ENCODE data around the gene ANO1. TPM values are rescaled to one million over a fixed set of nuclear protein-coding genes. Genes with fewer than 3 reads are reported as not detected.
A peak's percentile ranks its signal among the peaks of the same experiment; 100 is the strongest.

Gene ANO1
- polyA plus RNA-seq, 1 of the 3 experiments (the other 2 are of a cell fraction): not detected

- no peaks in the 10 kb centered on the region for H3K79me2 ChIP-seq (ENCODE audit: insufficient read depth)
- no peak overlapping the region for H3K27ac ChIP-seq (ENCODE audit: low read depth in 2 of 2, low read length in 1 of 2)
- H3K9me2 ChIP-seq: no peaks in the 10 kb centered on the region
- no peaks in the 10 kb centered on the region; the same call in 1 of the 2 replicates for H3K27me3 ChIP-seq (ENCODE audit: insufficient read depth)
- H3K4me2 ChIP-seq: no peak overlapping the region
- no peaks in the 10 kb centered on the region for H3K9me3 ChIP-seq
- H3K36me3 ChIP-seq (replicated peaks in 1 of 2; ENCODE audit: control insufficient read depth in 1 of 2, insufficient read depth in 2 of 2, low read length in 1 of 2): no peaks in the 10 kb centered on the region
- H2AFZ ChIP-seq (ENCODE audit: low read depth): no peak overlapping the region
- no peak overlapping the region for H3K4me3 ChIP-seq (ENCODE audit: low read depth in 2 of 2, low read length in 1 of 2)
- H3F3A ChIP-seq (replicated peaks; ENCODE audit: insufficient read depth): no peaks in the 10 kb centered on the region
- no peaks in the 10 kb centered on the region for H4K20me1 ChIP-seq (ENCODE audit: insufficient read depth)
- WGBS (ENCODE audit: low lambda C conversion rate): 59% methylated on average over 8 of the region's 13 CpGs
- DNase-seq: peak; percentile 13
- no peak overlapping the region for H3K9ac ChIP-seq
- TF ChIP-seq TEAD4 (IDR thresholded peaks at IDR 0.05; ENCODE audit: borderline replicate concordance, insufficient read depth) (no peak), FOSL2 (IDR thresholded peaks at IDR 0.05; ENCODE audit: borderline replicate concordance, low read depth) (no peak), REST (IDR thresholded peaks at IDR 0.05; ENCODE audit: low read depth, low read length) (no peak), PBX3 (IDR thresholded peaks at IDR 0.05) (no peak), MEF2A (IDR thresholded peaks at IDR 0.05; ENCODE audit: borderline replicate concordance, low read depth) (no peak), EP300 (IDR thresholded peaks at IDR 0.05; ENCODE audit: borderline replicate concordance in 1 of 2, low read depth in 1 of 2, low read length in 1 of 2) (no peak), FOXM1 (IDR thresholded peaks at IDR 0.05; ENCODE audit: low read depth) (no peak), RAD21 (IDR thresholded peaks at IDR 0.05; ENCODE audit: low read length) (no peak), NFIC (IDR thresholded peaks at IDR 0.05; ENCODE audit: borderline replicate concordance) (no peak), TAF1 (IDR thresholded peaks at IDR 0.05; ENCODE audit: borderline replicate concordance, low read depth, low read length) (no peak), RXRA (IDR thresholded peaks at IDR 0.05; ENCODE audit: borderline replicate concordance, low read depth) (no peak), SIN3A (IDR thresholded peaks at IDR 0.05; ENCODE audit: borderline replicate concordance, low read depth, low read length) (no peak)
- ChIA-PET CTCF (no interaction called here), POLR2A (no interaction called here)
- H3K4me1 ChIP-seq (ENCODE audit: control insufficient read depth in 1 of 2, insufficient read depth in 2 of 2, low read depth in 1 of 2, low read length in 1 of 2): peaks cover 0 to 5% of the 10 kb centered on the region in 2 experiments; a peak in 1 of 4 replicates
Measured at GRCh38 chr11:70066628-70067027, 11.5 kb upstream of the ANO1 start.

- no peak overlapping the region for H3K4me3 ChIP-seq (ENCODE audit: low read depth in 2 of 2, low read length in 1 of 2)
- no peaks in the 10 kb centered on the region for H4K20me1 ChIP-seq (ENCODE audit: insufficient read depth)
- ChIA-PET CTCF (interaction anchor here (1.1 kb wide), 1 partner anchor 129 kb away, joined by 3 read pairs; no protein-coding TSS in a partner anchor), POLR2A (no interaction called here)
- H3K9me3 ChIP-seq: no peaks in the 10 kb centered on the region
- DNase-seq: peak; percentile 10
- H3K4me1 ChIP-seq (ENCODE audit: control insufficient read depth in 1 of 2, insufficient read depth in 2 of 2, low read depth in 1 of 2, low read length in 1 of 2): peaks cover 0 to 5% of the 10 kb centered on the region in 2 experiments; a peak in 1 of 4 replicates
- TF ChIP-seq SIN3A (IDR thresholded peaks at IDR 0.05; ENCODE audit: borderline replicate concordance, low read depth, low read length) (no peak), MAX (IDR thresholded peaks at IDR 0.05; ENCODE audit: low read depth) (no peak)
- no peaks in the 10 kb centered on the region for H3K79me2 ChIP-seq (ENCODE audit: insufficient read depth)
- no peak overlapping the region for H3K27ac ChIP-seq (ENCODE audit: low read depth in 2 of 2, low read length in 1 of 2)
- no peaks in the 10 kb centered on the region for H3F3A ChIP-seq (replicated peaks; ENCODE audit: insufficient read depth)
- 61% methylated on average over 8 of the region's 8 CpGs for WGBS (ENCODE audit: low lambda C conversion rate)
- H3K4me2 ChIP-seq: no peak overlapping the region
- no peak overlapping the region for H3K9ac ChIP-seq
- no peaks in the 10 kb centered on the region for H3K9me2 ChIP-seq
- no peak overlapping the region for H2AFZ ChIP-seq (ENCODE audit: low read depth)
- no peaks in the 10 kb centered on the region; the same call in 1 of the 2 replicates for H3K27me3 ChIP-seq (ENCODE audit: insufficient read depth)
- no peaks in the 10 kb centered on the region for H3K36me3 ChIP-seq (replicated peaks in 1 of 2; ENCODE audit: control insufficient read depth in 1 of 2, insufficient read depth in 2 of 2, low read length in 1 of 2)
Measured at GRCh38 chr11:70067036-70067435, 11.1 kb upstream of the ANO1 start.
